CD14-positive monocyte (primary cell): ENCODE data around the gene XPOT. TPM values are rescaled to one million over a fixed set of nuclear protein-coding genes. Genes with fewer than 3 reads are reported as not detected.

ENCODE experiments used
- DNase-seq, 3 donors: peaks; one replicate each; pipeline ENCODE4 v3.0.0-alpha.2; 2011 to 2022
- H2AFZ ChIP-seq: 2 replicates; pipeline ENCODE4 v1.6.0; 2012; ENCODE audit warnings: mild to moderate bottlenecking, low read depth, low read length, inconsistent platforms; ENCODE audit not compliant: insufficient read depth, poor library complexity, severe bottlenecking
- H3K27ac ChIP-seq, 2 donors: 1 replicate in 1 of 2; 2 replicates in 1 of 2; pipeline ENCODE4 v1.5.1; 2012 to 2013; ENCODE audit warnings: low read length in 2 of 2, control low read depth in 1 of 2, inconsistent platforms in 1 of 2, low read depth in 1 of 2, mild to moderate bottlenecking in 1 of 2
- H3K27me3 ChIP-seq, 2 donors: one replicate each; pipeline versions ENCODE4 v1.6.0 to v1.6.1; 2011 to 2013; ENCODE audit warnings: low read length in 2 of 2; ENCODE audit not compliant: control insufficient read depth in 2 of 2, insufficient read depth in 2 of 2
- H3K36me3 ChIP-seq, 2 donors: replicated peaks in 1 of 2; 1 replicate in 1 of 2; 2 replicates in 1 of 2; pipeline versions ENCODE4 v1.5.1 to v1.6.1; 2012 to 2013; ENCODE audit warnings: low read length in 2 of 2, control low read depth in 1 of 2, inconsistent platforms in 1 of 2, mild to moderate bottlenecking in 1 of 2; ENCODE audit not compliant: insufficient read depth in 2 of 2, control insufficient read depth in 1 of 2
- H3K4me1 ChIP-seq, 2 donors: 1 replicate in 1 of 2; 2 replicates in 1 of 2; pipeline versions ENCODE4 v1.5.1 to v1.6.1; 2012 to 2013; ENCODE audit warnings: low read length in 2 of 2, control low read depth in 1 of 2, inconsistent platforms in 1 of 2, mild to moderate bottlenecking in 1 of 2, moderate library complexity in 1 of 2; ENCODE audit not compliant: insufficient read depth in 2 of 2, control insufficient read depth in 1 of 2
- H3K4me2 ChIP-seq: replicated peaks from 2 replicates; pipeline ENCODE3; 2012; ENCODE audit warnings: low read length, moderate library complexity, mild to moderate bottlenecking; ENCODE audit not compliant: poor library complexity, severe bottlenecking; ENCODE audit errors: extremely low read depth
- H3K4me3 ChIP-seq, 3 experiments: fragments of 200-600 bp in 1 of 3; sonication (generic) in 1 of 3; replicated peaks in 1 of 3; 1 replicate in 2 of 3; 2 replicates in 1 of 3; pipeline ENCODE4 v1.5.1; 2011 to 2013; ENCODE audit warnings: low read length in 3 of 3, mild to moderate bottlenecking in 3 of 3, control low read depth in 2 of 3, low read depth in 2 of 3, inconsistent platforms in 1 of 3, moderate library complexity in 1 of 3
- H3K79me2 ChIP-seq: 2 replicates; pipeline ENCODE4 v1.6.0; 2012; ENCODE audit warnings: mild to moderate bottlenecking, control low read depth, inconsistent platforms, low read length, moderate library complexity; ENCODE audit not compliant: insufficient read depth
- H3K9ac ChIP-seq: 2 replicates; pipeline ENCODE4 v1.6.0; 2017; ENCODE audit warnings: low read length, mild to moderate bottlenecking; ENCODE audit not compliant: insufficient read depth, poor library complexity, severe bottlenecking
- H3K9me3 ChIP-seq, 2 donors: replicated peaks in 1 of 2; 1 replicate in 1 of 2; 2 replicates in 1 of 2; pipeline versions ENCODE4 v1.5.1 to v1.6.1; 2012 to 2013; ENCODE audit warnings: low read length in 2 of 2, control low read depth in 1 of 2; ENCODE audit not compliant: control insufficient read depth in 1 of 2, insufficient read depth in 1 of 2
- H4K20me1 ChIP-seq: 2 replicates; pipeline ENCODE4 v1.6.0; 2012; ENCODE audit warnings: mild to moderate bottlenecking, low read length, control low read depth, moderate library complexity; ENCODE audit not compliant: insufficient read depth
- H3K27ac Mint-ChIP-seq, 7 donors: one replicate each; pipeline ENCODE4 v1.8.0; 2020; ENCODE audit warnings: mild to moderate bottlenecking in 7 of 7, mixed read lengths in 7 of 7, moderate library complexity in 6 of 7, inconsistent platforms in 2 of 7
- H3K27me3 Mint-ChIP-seq, 3 donors: one replicate each; pipeline ENCODE4 v1.8.0; 2021 to 2022; ENCODE audit warnings: low read depth in 3 of 3, mild to moderate bottlenecking in 3 of 3, mixed read lengths in 3 of 3, moderate library complexity in 3 of 3, inconsistent platforms in 1 of 3
- H3K36me3 Mint-ChIP-seq, 2 donors: one replicate each; pipeline ENCODE4 v1.8.0; 2020; ENCODE audit warnings: mixed read lengths in 2 of 2, inconsistent platforms in 1 of 2, mild to moderate bottlenecking in 1 of 2
- H3K4me1 Mint-ChIP-seq: one replicate; pipeline ENCODE4 v1.8.0; 2020; ENCODE audit warnings: mild to moderate bottlenecking, mixed read lengths
- H3K4me3 Mint-ChIP-seq, 2 donors: one replicate each; pipeline ENCODE4 v1.8.0; 2020; ENCODE audit warnings: mild to moderate bottlenecking in 2 of 2, mixed read lengths in 2 of 2, moderate library complexity in 1 of 2
- H3K9me3 Mint-ChIP-seq, 7 donors: one replicate each; pipeline ENCODE4 v1.8.0; 2020 to 2022; ENCODE audit warnings: mixed read lengths in 7 of 7, mild to moderate bottlenecking in 6 of 7, moderate library complexity in 6 of 7, inconsistent platforms in 2 of 7
- WGBS: methylation state at CpG from one replicate; pipeline ENCODE4 v1.1.5; 2013; ENCODE audit warnings: missing lambda C conversion rate; ENCODE audit not compliant: insufficient coverage; 5-methylcytosine and 5-hydroxymethylcytosine counted together
- intact Hi-C, 2 donors: fragments of 100-400 bp; cut with micrococcal nuclease; formaldehyde crosslinking; loops; one replicate each; pipeline versions ENCODE4 v1.15.0 to v1.15.1; 2023
- polyA plus RNA-seq, 3 donors: library from polyadenylated mRNA; depleted of rRNA in 1 of 3; unstranded in 2 of 3; stranded (reverse) in 1 of 3; fragments of 300-500 nt in 2 of 3; fragments of >200 nt in 1 of 3; fragmentation: Illumina TruSeq in 2 of 3; gene quantifications; 1 replicate in 2 of 3; 2 replicates in 1 of 3; pipeline ENCODE4 v1.2.3, GENCODE V29; 2012 to 2021
- TF ChIP-seq, protein P1 (sequence below): fragments of 200-600 bp; IDR thresholded peaks from one replicate; pipeline ENCODE4 v1.8.0; 2022; ENCODE audit warnings: antibody characterized with exemption, mild to moderate bottlenecking

Gene XPOT
- polyA plus RNA-seq, 3 donors = 18.3 to 19.9 (median 19.3) TPM

- Histone ChIP-seq H3K4me3 (no peak overlapping the region), H3K36me3 (no peaks in the 10 kb centered on the region), H3K27me3 (no peaks in the 10 kb centered on the region), H3K4me1 (peaks cover 13 to 18% of the 10 kb centered on the region in 2 donors), H3K4me2 (no peak overlapping the region), H3K9ac (no peak overlapping the region), H3K9me3 (no peaks in the 10 kb centered on the region), H2AFZ (peak overlapping the region; percentile 30), H3K79me2 (peaks cover 27% of the 10 kb centered on the region), H4K20me1 (no peaks in the 10 kb centered on the region), H3K27ac (no peak overlapping the region)
- intact Hi-C loops = loop anchor here (5.0 to 10.0 kb wide), 5 partner anchors 50 to 557 kb away; partner anchors contain the start of genes TBK1 (in 2 of the 2), KICS2 (in 1 of the 2) and SRGAP1 (in 1 of the 2)
- DNase-seq = no peak
- Mint-ChIP-seq H3K9me3 (peaks cover 0 to 3% (median 0%) of the 10 kb centered on the region in 7 donors), H3K4me1 (peaks cover 12% of the 10 kb centered on the region), H3K4me3 (no peak overlapping the region), H3K27ac (no peak overlapping the region), H3K36me3 (no peaks in the 10 kb centered on the region), H3K27me3 (peaks cover 6 to 9% (median 6%) of the 10 kb centered on the region in 3 donors)
- 100% methylated on average over 1 of the region's 5 CpGs for WGBS
- TF ChIP-seq, protein P1, sequence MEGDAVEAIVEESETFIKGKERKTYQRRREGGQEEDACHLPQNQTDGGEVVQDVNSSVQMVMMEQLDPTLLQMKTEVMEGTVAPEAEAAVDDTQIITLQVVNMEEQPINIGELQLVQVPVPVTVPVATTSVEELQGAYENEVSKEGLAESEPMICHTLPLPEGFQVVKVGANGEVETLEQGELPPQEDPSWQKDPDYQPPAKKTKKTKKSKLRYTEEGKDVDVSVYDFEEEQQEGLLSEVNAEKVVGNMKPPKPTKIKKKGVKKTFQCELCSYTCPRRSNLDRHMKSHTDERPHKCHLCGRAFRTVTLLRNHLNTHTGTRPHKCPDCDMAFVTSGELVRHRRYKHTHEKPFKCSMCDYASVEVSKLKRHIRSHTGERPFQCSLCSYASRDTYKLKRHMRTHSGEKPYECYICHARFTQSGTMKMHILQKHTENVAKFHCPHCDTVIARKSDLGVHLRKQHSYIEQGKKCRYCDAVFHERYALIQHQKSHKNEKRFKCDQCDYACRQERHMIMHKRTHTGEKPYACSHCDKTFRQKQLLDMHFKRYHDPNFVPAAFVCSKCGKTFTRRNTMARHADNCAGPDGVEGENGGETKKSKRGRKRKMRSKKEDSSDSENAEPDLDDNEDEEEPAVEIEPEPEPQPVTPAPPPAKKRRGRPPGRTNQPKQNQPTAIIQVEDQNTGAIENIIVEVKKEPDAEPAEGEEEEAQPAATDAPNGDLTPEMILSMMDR = no peak
Measured at GRCh38 chr12:64402181-64402580, 2.0 kb upstream of the XPOT start.

- no peaks in the 10 kb centered on the region for H3K9me3 ChIP-seq
- Mint-ChIP-seq H3K27ac (peak overlapping the region; percentile 90 to 98 (median 95)), H3K27me3 (peaks cover 0 to 5% (median 3%) of the 10 kb centered on the region in 3 donors), H3K4me1 (peaks cover 15% of the 10 kb centered on the region), H3K36me3 (peaks cover under 1 to 3% of the 10 kb centered on the region in 2 donors), H3K9me3 (peaks cover 0 to 3% (median 0%) of the 10 kb centered on the region in 7 donors), H3K4me3 (peak overlapping the region; percentile 95 to 97)
- H3K27me3 ChIP-seq = no peaks in the 10 kb centered on the region
- H3K36me3 ChIP-seq = peaks cover 0 to 1% of the 10 kb centered on the region in 2 donors
- TF ChIP-seq, protein P1 = no peak
- peak; percentile 36 to 48 (median 46) for DNase-seq
- H3K4me2 ChIP-seq = peak overlapping the region; percentile 97
- H3K79me2 ChIP-seq = peaks cover 40% of the 10 kb centered on the region
- under 1% methylated on average over 70 of the region's 78 CpGs for WGBS
- peak overlapping the region; percentile 98 for H2AFZ ChIP-seq
- peak overlapping the region; percentile 90 to 97 (median 97) for H3K4me3 ChIP-seq
- intact Hi-C loops = loop anchor here (5.0 to 10.0 kb wide), 5 partner anchors 48 to 560 kb away; partner anchors contain the start of genes TBK1 (in 2 of the 2), KICS2 (in 1 of the 2) and SRGAP1 (in 1 of the 2)
- peaks cover 13 to 18% of the 10 kb centered on the region in 2 donors for H3K4me1 ChIP-seq
- peak overlapping the region; percentile 97 for H3K9ac ChIP-seq
- H3K27ac ChIP-seq = peak overlapping the region; percentile 93 to 97
- H4K20me1 ChIP-seq = no peaks in the 10 kb centered on the region
Measured at GRCh38 chr12:64404470-64405256, 471 bp downstream of the XPOT start.
